A549 (cell line): Measurements from ENCODE around the gene SYDE1. TPM values are rescaled to one million over a fixed set of nuclear protein-coding genes. Genes with fewer than 3 reads are reported as not detected.

ENCODE experiments used
- ATAC-seq, 2 experiments: fragments of 200-7000 bp in 1 of 2; fragments of >200 bp in 1 of 2; cut with Nextera tagmentation in 1 of 2; cut with Tn5 transposase in 1 of 2; 3 replicates each; pipeline versions ENCODE4 v1.8.0 to v1.9.1; 2018 to 2020; ENCODE audit warnings: mild to moderate bottlenecking in 1 of 2, moderate library complexity in 1 of 2
- CTCF ChIA-PET: fragments of 300-600 bp; sonication (Branson Sonifier 250); formaldehyde crosslinking; extraction: SDS; loops from one replicate; lab custom pipeline; 2021; ENCODE audit warnings: antibody characterized with exemption, inconsistent platforms; lab: Yijun Ruan, JAX
- POLR2A ChIA-PET: fragments of 350-600 bp; formaldehyde crosslinking; extraction: SDS; loops from one replicate; lab custom pipeline; 2021; ENCODE audit warnings: antibody characterized with exemption, inconsistent platforms; lab: Yijun Ruan, JAX
- DNase-seq, 2 experiments: peaks; one replicate each; pipeline versions ENCODE4 v3.0.0 to v3.0.0-alpha.2; 2011 to 2016; ENCODE audit warnings: low read depth in 1 of 2, low spot score in 1 of 2
- FAIRE-seq: peaks from 2 replicates; lab custom pipeline; 2011; peaks lifted over from hg19 to GRCh38; lab: Jason Lieb, UNC
- H3K27ac ChIP-seq, 2 experiments: fragments of >200 bp; sonication (Bioruptor Twin); formaldehyde crosslinking; 3 replicates each; pipeline ENCODE4 v1.5.1; 2016 to 2017
- H3K4me1 ChIP-seq: fragments of >200 bp; sonication (Bioruptor Twin); formaldehyde crosslinking; 3 replicates; pipeline ENCODE4 v1.6.1; 2016
- H3K4me2 ChIP-seq: fragments of >200 bp; sonication (Bioruptor Twin); formaldehyde crosslinking; 3 replicates; pipeline ENCODE4 v1.6.1; 2016
- H3K4me3 ChIP-seq: fragments of >200 bp; sonication (Bioruptor Twin); formaldehyde crosslinking; 3 replicates; pipeline ENCODE4 v1.5.1; 2016
- H3K9me3 ChIP-seq: fragments of >200 bp; sonication (Bioruptor Twin); formaldehyde crosslinking; 3 replicates; pipeline ENCODE4 v1.6.1; 2016
- CBX8 ChIP-seq: fragments of 200-600 bp; sonication (generic); IDR thresholded peaks from 2 replicates; pipeline ENCODE4 v1.6.1; 2016
- CEBPB ChIP-seq, 2 experiments: fragments of >200 bp in 1 of 2; sonication (Bioruptor Twin) in 1 of 2; formaldehyde crosslinking in 1 of 2; IDR thresholded peaks; 2 replicates each; pipeline ENCODE4 v1.6.1; 2012 to 2016
- CHD2 ChIP-seq: fragments of 150-350 bp; IDR thresholded peaks from 2 replicates; pipeline ENCODE4 v1.6.1; 2014; ENCODE audit warnings: low read length; ENCODE audit not compliant: partially characterized antibody
- EHF ChIP-seq: fragments of 250-450 bp; sonication (Bioruptor Pico); IDR thresholded peaks from 2 replicates; pipeline ENCODE4 v1.5.0; 2020; ENCODE audit warnings: mild to moderate bottlenecking
- ESRRA ChIP-seq: fragments of 150-350 bp; IDR thresholded peaks from 2 replicates; pipeline ENCODE4 v1.6.1; 2014; ENCODE audit warnings: mild to moderate bottlenecking, low read length, borderline replicate concordance
- HDAC2 ChIP-seq: fragments of 200-600 bp; sonication (generic); IDR thresholded peaks from 2 replicates; pipeline ENCODE4 v1.6.1; 2016
- HOXB5 ChIP-seq: fragments of 250-450 bp; sonication (Bioruptor Pico); IDR thresholded peaks from 2 replicates; pipeline ENCODE4 v1.5.0; 2020; ENCODE audit warnings: mild to moderate bottlenecking, moderate library complexity
- KDM1A ChIP-seq: fragments of 200-600 bp; sonication (generic); IDR thresholded peaks from 2 replicates; pipeline ENCODE4 v1.6.1; 2016; ENCODE audit warnings: low read depth, mild to moderate bottlenecking
- MYC ChIP-seq: IDR thresholded peaks from 2 replicates; pipeline ENCODE4 v1.6.1; 2012; ENCODE audit warnings: mild to moderate bottlenecking, inconsistent platforms, low read length, improper control_type of control experiment, borderline replicate concordance
- PHF8 ChIP-seq: fragments of 200-600 bp; sonication (generic); IDR thresholded peaks from 2 replicates; pipeline ENCODE4 v1.6.1; 2016; ENCODE audit warnings: low read depth, mild to moderate bottlenecking, antibody characterized with exemption, moderate library complexity, borderline replicate concordance
- POLR2A ChIP-seq: IDR thresholded peaks from 2 replicates; pipeline ENCODE4 v1.6.1; 2012; ENCODE audit warnings: mild to moderate bottlenecking, low read length
- POLR2AphosphoS2 ChIP-seq: conservative IDR thresholded peaks from 2 replicates; pipeline ENCODE4 v1.6.1; 2012; ENCODE audit warnings: low read length, improper control_type of control experiment, inconsistent platforms
- RAD21 ChIP-seq, 2 experiments: fragments of >200 bp in 1 of 2; sonication (Bioruptor Twin) in 1 of 2; formaldehyde crosslinking in 1 of 2; IDR thresholded peaks in 1 of 2; conservative IDR thresholded peaks in 1 of 2; 2 replicates in 1 of 2; 3 replicates in 1 of 2; pipeline ENCODE4 v1.6.1; 2012 to 2018; ENCODE audit warnings: inconsistent platforms in 1 of 2
- RNF2 ChIP-seq: fragments of 200-600 bp; sonication (generic); IDR thresholded peaks from 2 replicates; pipeline ENCODE4 v1.6.1; 2016; ENCODE audit warnings: low read depth, mild to moderate bottlenecking, antibody characterized with exemption, moderate library complexity, borderline replicate concordance
- TP53 ChIP-seq: fragments of 250-450 bp; sonication (Bioruptor Pico); IDR thresholded peaks from 2 replicates; pipeline ENCODE4 v1.5.0; 2021; ENCODE audit warnings: mild to moderate bottlenecking, moderate library complexity
- ZFP36 ChIP-seq: fragments of 450-650 bp; IDR thresholded peaks from 2 replicates; pipeline ENCODE4 v1.6.1; 2014; ENCODE audit warnings: borderline replicate concordance; ENCODE audit not compliant: partially characterized antibody
- ZNF302 ChIP-seq: fragments of 250-450 bp; sonication (Bioruptor Pico); IDR thresholded peaks from 2 replicates; pipeline ENCODE4 v1.9.0; 2021; ENCODE audit warnings: inconsistent platforms, mild to moderate bottlenecking, moderate library complexity
- ZSCAN20 ChIP-seq: fragments of 250-450 bp; sonication (Bioruptor Pico); IDR thresholded peaks from 2 replicates; pipeline ENCODE4 v1.8.0; 2022; ENCODE audit warnings: mild to moderate bottlenecking, moderate library complexity
- WGBS: methylation state at CpG from one replicate; pipeline ENCODE4 v1.1.6; 2017; ENCODE audit errors: missing lambda C conversion rate; 5-methylcytosine and 5-hydroxymethylcytosine counted together
- polyA plus RNA-seq, 4 experiments: library from polyadenylated mRNA; depleted of rRNA in 3 of 4; stranded (reverse); fragments of >200 nt; fragmentation: RNase III in 1 of 4; extraction: RNeasy Plus Mini Kit Qiagen cat#74134 plus additional on column Dnase treatment in 1 of 4; gene quantifications; 2 replicates in 3 of 4; 3 replicates in 1 of 4; pipeline ENCODE4 v1.2.3, GENCODE V29; 2011 to 2017
- TF ChIP-seq, protein P1 (sequence below): fragments of 200-600 bp; sonication (generic); IDR thresholded peaks from 2 replicates; pipeline ENCODE4 v1.6.1; 2016; ENCODE audit warnings: antibody characterized with exemption, mild to moderate bottlenecking, moderate library complexity
- TF ChIP-seq, protein P2 (sequence below): fragments of 150-350 bp; IDR thresholded peaks from 2 replicates; pipeline ENCODE4 v1.6.1; 2014; ENCODE audit warnings: low read depth, mild to moderate bottlenecking, low read length
- TF ChIP-seq, protein P3 (sequence below): fragments of >200 bp; sonication (Bioruptor Twin); formaldehyde crosslinking; IDR thresholded peaks from 2 replicates; pipeline ENCODE4 v1.6.1; 2016
- TF ChIP-seq, protein P4 (sequence below): fragments of 450-650 bp; IDR thresholded peaks from 2 replicates; pipeline ENCODE4 v1.6.1; 2014; ENCODE audit warnings: antibody characterized with exemption

SYDE1 gene
- polyA plus RNA-seq, 2 of the 4 experiments (the other 2 are of a cell fraction) = 5.5 to 8.8 TPM

DNA sequence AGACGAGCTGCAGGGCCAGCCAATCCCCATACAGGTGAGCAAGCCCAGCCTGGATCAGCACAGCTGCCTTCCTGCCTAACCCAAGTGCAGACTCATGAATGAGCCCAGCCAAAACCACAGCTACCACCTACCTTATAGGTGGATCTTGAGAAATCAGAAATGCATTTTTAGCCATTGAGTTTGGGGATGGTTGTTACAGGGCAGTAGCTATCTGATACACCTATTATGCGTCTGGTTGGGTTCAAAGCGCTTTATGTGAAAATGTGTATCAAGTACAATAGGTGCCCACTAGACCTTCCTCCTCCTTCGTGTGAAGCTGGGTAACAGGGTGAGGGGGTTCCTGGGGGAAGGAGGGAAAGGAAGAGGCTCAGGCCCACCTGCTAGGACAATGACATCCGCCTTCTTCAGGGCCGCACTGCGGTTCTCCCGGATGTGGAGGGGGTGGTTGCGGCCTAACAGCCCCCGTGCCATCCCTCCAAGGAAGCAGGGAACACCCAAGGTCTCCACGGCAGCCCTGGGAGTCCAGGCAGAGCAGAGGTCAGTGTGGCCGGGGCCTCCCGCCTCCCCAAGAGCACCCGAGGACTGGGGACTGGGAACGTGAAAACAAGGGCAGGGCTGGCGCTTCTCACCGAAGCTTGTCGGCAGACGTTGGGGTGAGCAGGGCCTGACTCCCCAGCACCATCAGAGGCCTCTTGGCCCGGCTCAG lies 11.7 kb downstream of the SYDE1 start (continued):
- TF ChIP-seq RAD21 (conservative IDR thresholded peaks at IDR 0.05 in 1 of 2, IDR thresholded peaks at IDR 0.05 in 1 of 2) (no peak), EHF (CRISPR knock-in tag) (no peak)
- TF ChIP-seq, protein P1, sequence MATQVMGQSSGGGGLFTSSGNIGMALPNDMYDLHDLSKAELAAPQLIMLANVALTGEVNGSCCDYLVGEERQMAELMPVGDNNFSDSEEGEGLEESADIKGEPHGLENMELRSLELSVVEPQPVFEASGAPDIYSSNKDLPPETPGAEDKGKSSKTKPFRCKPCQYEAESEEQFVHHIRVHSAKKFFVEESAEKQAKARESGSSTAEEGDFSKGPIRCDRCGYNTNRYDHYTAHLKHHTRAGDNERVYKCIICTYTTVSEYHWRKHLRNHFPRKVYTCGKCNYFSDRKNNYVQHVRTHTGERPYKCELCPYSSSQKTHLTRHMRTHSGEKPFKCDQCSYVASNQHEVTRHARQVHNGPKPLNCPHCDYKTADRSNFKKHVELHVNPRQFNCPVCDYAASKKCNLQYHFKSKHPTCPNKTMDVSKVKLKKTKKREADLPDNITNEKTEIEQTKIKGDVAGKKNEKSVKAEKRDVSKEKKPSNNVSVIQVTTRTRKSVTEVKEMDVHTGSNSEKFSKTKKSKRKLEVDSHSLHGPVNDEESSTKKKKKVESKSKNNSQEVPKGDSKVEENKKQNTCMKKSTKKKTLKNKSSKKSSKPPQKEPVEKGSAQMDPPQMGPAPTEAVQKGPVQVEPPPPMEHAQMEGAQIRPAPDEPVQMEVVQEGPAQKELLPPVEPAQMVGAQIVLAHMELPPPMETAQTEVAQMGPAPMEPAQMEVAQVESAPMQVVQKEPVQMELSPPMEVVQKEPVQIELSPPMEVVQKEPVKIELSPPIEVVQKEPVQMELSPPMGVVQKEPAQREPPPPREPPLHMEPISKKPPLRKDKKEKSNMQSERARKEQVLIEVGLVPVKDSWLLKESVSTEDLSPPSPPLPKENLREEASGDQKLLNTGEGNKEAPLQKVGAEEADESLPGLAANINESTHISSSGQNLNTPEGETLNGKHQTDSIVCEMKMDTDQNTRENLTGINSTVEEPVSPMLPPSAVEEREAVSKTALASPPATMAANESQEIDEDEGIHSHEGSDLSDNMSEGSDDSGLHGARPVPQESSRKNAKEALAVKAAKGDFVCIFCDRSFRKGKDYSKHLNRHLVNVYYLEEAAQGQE = no peak

DNA sequence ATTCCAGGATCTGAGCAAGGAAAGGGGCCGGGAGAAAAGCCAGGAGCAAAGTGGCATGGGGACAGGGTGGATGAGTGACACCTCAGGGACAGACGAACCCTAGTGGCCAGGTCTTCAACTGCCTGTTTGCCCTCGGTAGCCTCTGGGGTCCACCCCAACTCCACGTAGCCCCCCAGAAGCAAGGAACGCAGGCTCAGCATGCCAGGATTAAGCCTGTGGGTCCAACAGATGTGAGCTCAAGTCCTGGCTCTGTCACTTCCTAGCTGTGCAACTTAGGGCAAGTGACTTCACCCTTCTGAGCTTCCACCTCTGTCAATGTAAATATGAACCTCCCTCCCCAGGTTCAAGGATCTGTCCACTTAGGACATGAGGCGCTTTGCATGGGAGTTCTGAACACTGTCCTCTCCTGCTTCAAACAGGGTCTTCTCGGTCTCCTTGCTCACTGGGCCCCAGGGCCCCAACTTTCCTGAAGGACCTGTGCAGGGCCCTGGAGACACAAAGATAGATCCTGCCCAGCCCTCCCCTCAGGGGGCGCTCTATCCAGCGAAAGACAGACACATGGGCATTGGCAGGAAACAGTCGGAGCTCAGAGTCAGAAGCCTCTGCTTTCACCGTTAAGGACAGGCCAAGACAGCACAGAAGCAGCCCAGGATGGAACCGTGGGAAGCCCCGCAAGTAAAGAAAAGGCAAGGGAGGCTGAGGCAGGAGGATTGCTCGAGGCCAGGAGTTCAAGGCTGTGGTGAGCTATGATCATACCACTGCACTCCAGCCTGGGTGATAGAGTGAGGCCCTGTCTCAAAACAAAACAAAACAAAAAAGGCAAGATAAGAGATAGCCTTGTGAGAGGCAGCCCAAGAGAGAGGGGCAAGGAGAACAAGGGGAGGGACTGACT lies 13.2 kb downstream of the SYDE1 start:
- FAIRE-seq (no peak), ATAC-seq (no peak), DNase-seq (no peak)
- ChIA-PET POLR2A (no interaction called here), CTCF (interaction anchor here (1.4 kb wide), 1 partner anchor 19 kb away, joined by 3 read pairs; no protein-coding TSS in a partner anchor)
- TF ChIP-seq CBX8 (no peak), POLR2A (no peak), ZNF302 (CRISPR knock-in tag) (no peak), ZFP36 (no peak), RNF2 (no peak), ZSCAN20 (CRISPR knock-in tag) (no peak), HDAC2 (no peak), POLR2AphosphoS2 (no peak), CHD2 (no peak), ESRRA (no peak), KDM1A (no peak), TP53 (CRISPR knock-in tag) (no peak), PHF8 (no peak), HOXB5 (CRISPR knock-in tag) (no peak), MYC (no peak), CEBPB (IDR thresholded peaks at IDR 0.05) (no peak)
- TF ChIP-seq, protein P2, sequence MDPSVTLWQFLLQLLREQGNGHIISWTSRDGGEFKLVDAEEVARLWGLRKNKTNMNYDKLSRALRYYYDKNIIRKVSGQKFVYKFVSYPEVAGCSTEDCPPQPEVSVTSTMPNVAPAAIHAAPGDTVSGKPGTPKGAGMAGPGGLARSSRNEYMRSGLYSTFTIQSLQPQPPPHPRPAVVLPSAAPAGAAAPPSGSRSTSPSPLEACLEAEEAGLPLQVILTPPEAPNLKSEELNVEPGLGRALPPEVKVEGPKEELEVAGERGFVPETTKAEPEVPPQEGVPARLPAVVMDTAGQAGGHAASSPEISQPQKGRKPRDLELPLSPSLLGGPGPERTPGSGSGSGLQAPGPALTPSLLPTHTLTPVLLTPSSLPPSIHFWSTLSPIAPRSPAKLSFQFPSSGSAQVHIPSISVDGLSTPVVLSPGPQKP = no peak
- TF ChIP-seq, protein P3, sequence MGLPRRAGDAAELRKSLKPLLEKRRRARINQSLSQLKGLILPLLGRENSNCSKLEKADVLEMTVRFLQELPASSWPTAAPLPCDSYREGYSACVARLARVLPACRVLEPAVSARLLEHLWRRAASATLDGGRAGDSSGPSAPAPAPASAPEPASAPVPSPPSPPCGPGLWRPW = no peak
- TF ChIP-seq, protein P4, sequence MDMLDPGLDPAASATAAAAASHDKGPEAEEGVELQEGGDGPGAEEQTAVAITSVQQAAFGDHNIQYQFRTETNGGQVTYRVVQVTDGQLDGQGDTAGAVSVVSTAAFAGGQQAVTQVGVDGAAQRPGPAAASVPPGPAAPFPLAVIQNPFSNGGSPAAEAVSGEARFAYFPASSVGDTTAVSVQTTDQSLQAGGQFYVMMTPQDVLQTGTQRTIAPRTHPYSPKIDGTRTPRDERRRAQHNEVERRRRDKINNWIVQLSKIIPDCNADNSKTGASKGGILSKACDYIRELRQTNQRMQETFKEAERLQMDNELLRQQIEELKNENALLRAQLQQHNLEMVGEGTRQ = no peak
- peaks cover 6% of the 10 kb centered on the region; the same call in 1 of the 3 replicates for H3K4me1 ChIP-seq
- WGBS = 89% methylated on average over 12 of the region's 14 CpGs
- no peak overlapping the region for H3K27ac ChIP-seq
- H3K4me3 ChIP-seq = no peak overlapping the region
- no peaks in the 10 kb centered on the region for H3K9me3 ChIP-seq
- no peak overlapping the region for H3K4me2 ChIP-seq
